Measurements from ENCODE around the gene ZSWIM8. TPM values are rescaled to one million over a fixed set of nuclear protein-coding genes. Genes with fewer than 3 reads are reported as not detected.

ZSWIM8 gene
- polyA plus RNA-seq, 3 donors: 7.8 to 150 (median 19.2) TPM

DNA sequence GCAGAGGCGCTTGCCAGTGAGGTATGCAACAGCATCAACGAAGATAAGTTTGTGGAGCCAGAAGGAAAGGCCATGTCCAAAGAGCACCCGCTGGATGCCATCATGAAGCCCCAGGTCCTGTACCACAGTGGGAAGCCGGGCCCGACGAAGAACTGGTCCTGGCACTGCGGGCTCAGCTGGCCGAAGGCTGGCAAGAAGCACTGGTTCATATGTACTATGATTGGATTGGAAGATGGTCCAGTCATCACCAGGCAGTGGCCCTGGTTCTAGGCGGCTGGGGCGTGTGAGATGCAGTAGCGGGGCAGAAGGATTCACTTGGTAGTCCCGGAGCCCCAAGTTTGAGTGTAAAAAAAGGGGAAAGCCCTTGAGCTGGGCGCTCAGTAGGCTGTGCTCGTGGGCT, 22.1 kb downstream of the ZSWIM8 start:
- H3K27ac ChIP-seq (ENCODE audit: low read depth in 1 of 2, low read length in 2 of 2): peak overlapping the region in 1 of 2 donors; percentile 46
- H3K36me3 ChIP-seq (replicated peaks in 1 of 2; ENCODE audit: control insufficient read depth in 1 of 2, insufficient read depth in 2 of 2, low read length in 2 of 2): peaks cover 68 to 71% of the 10 kb centered on the region in 2 donors
- Mint-ChIP-seq H3K27me3 (ENCODE audit: low read depth in 3 of 3) (no peaks in the 10 kb centered on the region), H3K36me3 (peaks cover 70 to 73% of the 10 kb centered on the region in 2 donors), H3K4me3 (no peak overlapping the region), H3K27ac (peak overlapping the region in 3 of 7 donors; percentile 13 to 58 (median 40)), H3K4me1 (peaks cover 40% of the 10 kb centered on the region), H3K9me3 (peaks cover 0 to 1% (median 0%) of the 10 kb centered on the region in 7 donors)
- H2AFZ ChIP-seq (ENCODE audit: insufficient read depth, low read depth, low read length, poor library complexity, severe bottlenecking): no peak overlapping the region
- H3K4me1 ChIP-seq (ENCODE audit: control insufficient read depth in 1 of 2, insufficient read depth in 2 of 2, low read length in 2 of 2): peaks cover 20% of the 10 kb centered on the region in 2 donors
- no peak overlapping the region for H3K4me3 ChIP-seq (replicated peaks in 1 of 3; ENCODE audit: low read depth in 2 of 3, low read length in 3 of 3)
- H3K79me2 ChIP-seq (ENCODE audit: insufficient read depth, low read length): peaks cover 54% of the 10 kb centered on the region
- no peak overlapping the region for H3K4me2 ChIP-seq (replicated peaks; ENCODE audit: extremely low read depth, low read length, poor library complexity, severe bottlenecking)
- no peaks in the 10 kb centered on the region for H3K9me3 ChIP-seq (replicated peaks in 1 of 2; ENCODE audit: control insufficient read depth in 1 of 2, insufficient read depth in 1 of 2, low read length in 2 of 2)
- intact Hi-C loops (cut with micrococcal nuclease): no loop called here
- no peak overlapping the region for H3K9ac ChIP-seq (ENCODE audit: insufficient read depth, low read length, poor library complexity, severe bottlenecking)
- TF ChIP-seq, protein P1, sequence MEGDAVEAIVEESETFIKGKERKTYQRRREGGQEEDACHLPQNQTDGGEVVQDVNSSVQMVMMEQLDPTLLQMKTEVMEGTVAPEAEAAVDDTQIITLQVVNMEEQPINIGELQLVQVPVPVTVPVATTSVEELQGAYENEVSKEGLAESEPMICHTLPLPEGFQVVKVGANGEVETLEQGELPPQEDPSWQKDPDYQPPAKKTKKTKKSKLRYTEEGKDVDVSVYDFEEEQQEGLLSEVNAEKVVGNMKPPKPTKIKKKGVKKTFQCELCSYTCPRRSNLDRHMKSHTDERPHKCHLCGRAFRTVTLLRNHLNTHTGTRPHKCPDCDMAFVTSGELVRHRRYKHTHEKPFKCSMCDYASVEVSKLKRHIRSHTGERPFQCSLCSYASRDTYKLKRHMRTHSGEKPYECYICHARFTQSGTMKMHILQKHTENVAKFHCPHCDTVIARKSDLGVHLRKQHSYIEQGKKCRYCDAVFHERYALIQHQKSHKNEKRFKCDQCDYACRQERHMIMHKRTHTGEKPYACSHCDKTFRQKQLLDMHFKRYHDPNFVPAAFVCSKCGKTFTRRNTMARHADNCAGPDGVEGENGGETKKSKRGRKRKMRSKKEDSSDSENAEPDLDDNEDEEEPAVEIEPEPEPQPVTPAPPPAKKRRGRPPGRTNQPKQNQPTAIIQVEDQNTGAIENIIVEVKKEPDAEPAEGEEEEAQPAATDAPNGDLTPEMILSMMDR (IDR thresholded peaks at IDR 0.05): no peak
- no peak for DNase-seq
- no peaks in the 10 kb centered on the region for H3K27me3 ChIP-seq (ENCODE audit: control insufficient read depth in 2 of 2, insufficient read depth in 2 of 2, low read length in 2 of 2)
- 96% methylated on average over 14 of the region's 14 CpGs for WGBS (ENCODE audit: insufficient coverage)
- peaks cover 51% of the 10 kb centered on the region for H4K20me1 ChIP-seq (ENCODE audit: insufficient read depth, low read length)

DNA sequence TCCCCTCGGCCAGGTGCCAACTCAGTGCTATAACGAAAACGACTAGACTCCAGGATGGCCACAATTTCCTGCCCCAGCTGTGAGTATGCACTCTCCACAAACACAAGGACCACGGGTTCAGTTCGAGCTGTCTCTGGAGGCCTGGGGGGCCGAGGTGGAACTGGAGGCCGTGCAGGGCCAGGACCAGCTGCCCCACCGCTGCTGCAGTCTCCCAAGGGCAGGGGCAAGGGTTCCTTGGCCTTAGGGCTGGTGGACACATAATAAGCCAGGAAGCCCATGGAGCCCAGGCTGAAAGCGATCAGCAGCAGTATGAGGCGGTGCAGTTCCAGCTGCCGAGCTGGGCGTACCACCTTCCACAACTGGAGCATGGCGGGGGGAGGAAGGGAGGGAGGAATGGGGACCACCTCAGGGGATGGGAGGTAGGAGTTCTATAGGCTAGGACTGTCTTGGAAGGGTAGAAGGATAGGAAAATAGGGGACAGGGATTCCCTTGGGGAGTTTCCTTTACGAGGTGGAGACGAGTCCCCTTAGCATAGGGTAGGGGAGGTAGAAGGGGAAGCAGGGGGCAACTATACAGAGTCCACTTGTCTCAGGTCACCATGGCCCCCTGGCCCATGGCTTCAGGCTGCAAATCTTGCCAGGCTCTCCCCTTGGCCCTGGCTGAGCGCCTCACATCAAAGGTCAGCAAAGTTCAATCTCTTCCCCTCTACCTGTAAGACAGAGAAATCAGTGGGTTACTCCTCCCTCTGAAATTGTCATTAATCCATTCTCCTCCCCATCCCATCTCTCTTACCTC, 22.8 kb downstream of the ZSWIM8 start:
- Histone ChIP-seq H2AFZ (ENCODE audit: insufficient read depth, low read depth, low read length, poor library complexity, severe bottlenecking) (no peak overlapping the region), H3K27me3 (ENCODE audit: control insufficient read depth in 2 of 2, insufficient read depth in 2 of 2, low read length in 2 of 2) (no peaks in the 10 kb centered on the region), H3K9ac (ENCODE audit: insufficient read depth, low read length, poor library complexity, severe bottlenecking) (no peak overlapping the region), H3K4me2 (replicated peaks; ENCODE audit: extremely low read depth, low read length, poor library complexity, severe bottlenecking) (no peak overlapping the region), H3K9me3 (replicated peaks in 1 of 2; ENCODE audit: control insufficient read depth in 1 of 2, insufficient read depth in 1 of 2, low read length in 2 of 2) (no peaks in the 10 kb centered on the region), H3K36me3 (replicated peaks in 1 of 2; ENCODE audit: control insufficient read depth in 1 of 2, insufficient read depth in 2 of 2, low read length in 2 of 2) (peaks cover 63 to 71% of the 10 kb centered on the region in 2 donors), H3K27ac (ENCODE audit: low read depth in 1 of 2, low read length in 2 of 2) (peak overlapping the region in 1 of 2 donors; percentile 46), H3K4me1 (ENCODE audit: control insufficient read depth in 1 of 2, insufficient read depth in 2 of 2, low read length in 2 of 2) (peaks cover 20% of the 10 kb centered on the region in 2 donors), H4K20me1 (ENCODE audit: insufficient read depth, low read length) (peaks cover 43% of the 10 kb centered on the region), H3K4me3 (replicated peaks in 1 of 3; ENCODE audit: low read depth in 2 of 3, low read length in 3 of 3) (no peak overlapping the region), H3K79me2 (ENCODE audit: insufficient read depth, low read length) (peaks cover 54% of the 10 kb centered on the region)
- intact Hi-C loops (cut with micrococcal nuclease): no loop called here
- H3K27ac Mint-ChIP-seq: peak overlapping the region in 2 of 7 donors; percentile 38 to 61
- DNase-seq: no peak
- 93% methylated on average over 14 of the region's 16 CpGs for WGBS (ENCODE audit: insufficient coverage)
- H3K4me1 Mint-ChIP-seq: peaks cover 43% of the 10 kb centered on the region
- peaks cover 0 to 1% (median 0%) of the 10 kb centered on the region in 7 donors for H3K9me3 Mint-ChIP-seq
- TF ChIP-seq, protein P1 (IDR thresholded peaks at IDR 0.05): no peak
- H3K36me3 Mint-ChIP-seq: peaks cover 66 to 73% of the 10 kb centered on the region in 2 donors
- no peaks in the 10 kb centered on the region for H3K27me3 Mint-ChIP-seq (ENCODE audit: low read depth in 3 of 3)
- no peak overlapping the region for H3K4me3 Mint-ChIP-seq
